ENCODE results near the gene BAZ2A.

- no peak for TF ChIP-seq CTCF (conservative IDR thresholded peaks at IDR 0.05 in 1 of 2, IDR thresholded peaks at IDR 0.05 in 1 of 2; ENCODE audit: extremely low read depth in 1 of 2, insufficient read depth in 1 of 2, low read depth in 1 of 2, low read length in 2 of 2)
- no peak for TF ChIP-seq EZH2 (IDR thresholded peaks at IDR 0.05; ENCODE audit: borderline replicate concordance, low read length)
Measured at GRCh38 chr12:56661560-56661959, 31.4 kb upstream of the BAZ2A start.

Data from mammary epithelial cell (primary cell).